Measurements from ENCODE around the gene ENOX1.

DNA sequence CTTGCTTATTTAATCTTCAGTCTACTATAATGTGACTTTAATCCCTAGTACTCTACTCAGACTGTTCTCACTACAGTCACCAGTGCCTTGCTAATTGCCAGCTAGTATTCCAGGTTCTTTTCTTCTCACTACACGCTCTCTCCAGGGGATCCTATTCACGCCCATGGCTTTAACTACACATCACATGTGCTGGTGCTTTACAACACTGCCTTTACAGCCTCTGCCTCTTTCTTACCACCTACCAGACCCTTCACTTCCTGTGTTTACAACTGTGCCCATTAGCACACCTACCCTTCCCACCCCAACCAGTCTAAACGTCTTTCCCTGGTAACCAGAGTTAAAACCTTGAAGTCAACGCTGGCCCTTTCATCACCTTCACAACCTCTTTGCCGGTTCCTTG lies 513.9 kb downstream of the ENOX1 start:
- no peak for TF ChIP-seq RARB (CRISPR knock-in tag; IDR thresholded peaks at IDR 0.05)
- TF ChIP-seq, protein P1, sequence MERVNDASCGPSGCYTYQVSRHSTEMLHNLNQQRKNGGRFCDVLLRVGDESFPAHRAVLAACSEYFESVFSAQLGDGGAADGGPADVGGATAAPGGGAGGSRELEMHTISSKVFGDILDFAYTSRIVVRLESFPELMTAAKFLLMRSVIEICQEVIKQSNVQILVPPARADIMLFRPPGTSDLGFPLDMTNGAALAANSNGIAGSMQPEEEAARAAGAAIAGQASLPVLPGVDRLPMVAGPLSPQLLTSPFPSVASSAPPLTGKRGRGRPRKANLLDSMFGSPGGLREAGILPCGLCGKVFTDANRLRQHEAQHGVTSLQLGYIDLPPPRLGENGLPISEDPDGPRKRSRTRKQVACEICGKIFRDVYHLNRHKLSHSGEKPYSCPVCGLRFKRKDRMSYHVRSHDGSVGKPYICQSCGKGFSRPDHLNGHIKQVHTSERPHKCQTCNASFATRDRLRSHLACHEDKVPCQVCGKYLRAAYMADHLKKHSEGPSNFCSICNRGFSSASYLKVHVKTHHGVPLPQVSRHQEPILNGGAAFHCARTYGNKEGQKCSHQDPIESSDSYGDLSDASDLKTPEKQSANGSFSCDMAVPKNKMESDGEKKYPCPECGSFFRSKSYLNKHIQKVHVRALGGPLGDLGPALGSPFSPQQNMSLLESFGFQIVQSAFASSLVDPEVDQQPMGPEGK (CRISPR knock-in tag; IDR thresholded peaks at IDR 0.05; ENCODE audit: borderline replicate concordance), result no peak
- TF ChIP-seq PPARA (CRISPR knock-in tag; IDR thresholded peaks at IDR 0.05; ENCODE audit: borderline replicate concordance), result no peak
- no peak for TF ChIP-seq CSDC2 (CRISPR knock-in tag; IDR thresholded peaks at IDR 0.05)
- no peak for TF ChIP-seq ARNTL (CRISPR knock-in tag; IDR thresholded peaks at IDR 0.05; ENCODE audit: borderline replicate concordance, low read depth)
- no peak for TF ChIP-seq ISL1 (CRISPR knock-in tag; IDR thresholded peaks at IDR 0.05)
- no peak for TF ChIP-seq ZNF70 (CRISPR knock-in tag; IDR thresholded peaks at IDR 0.05)
- TF ChIP-seq, protein P2, sequence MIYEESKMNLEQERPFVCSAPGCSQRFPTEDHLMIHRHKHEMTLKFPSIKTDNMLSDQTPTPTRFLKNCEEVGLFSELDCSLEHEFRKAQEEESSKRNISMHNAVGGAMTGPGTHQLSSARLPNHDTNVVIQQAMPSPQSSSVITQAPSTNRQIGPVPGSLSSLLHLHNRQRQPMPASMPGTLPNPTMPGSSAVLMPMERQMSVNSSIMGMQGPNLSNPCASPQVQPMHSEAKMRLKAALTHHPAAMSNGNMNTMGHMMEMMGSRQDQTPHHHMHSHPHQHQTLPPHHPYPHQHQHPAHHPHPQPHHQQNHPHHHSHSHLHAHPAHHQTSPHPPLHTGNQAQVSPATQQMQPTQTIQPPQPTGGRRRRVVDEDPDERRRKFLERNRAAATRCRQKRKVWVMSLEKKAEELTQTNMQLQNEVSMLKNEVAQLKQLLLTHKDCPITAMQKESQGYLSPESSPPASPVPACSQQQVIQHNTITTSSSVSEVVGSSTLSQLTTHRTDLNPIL (CRISPR knock-in tag; IDR thresholded peaks at IDR 0.05; ENCODE audit: low read depth), result no peak
- no peak for TF ChIP-seq ESRRG (CRISPR knock-in tag; IDR thresholded peaks at IDR 0.05)
- no peak for TF ChIP-seq BACH2 (CRISPR knock-in tag; IDR thresholded peaks at IDR 0.05; ENCODE audit: borderline replicate concordance)
- TF ChIP-seq ZNF565 (CRISPR knock-in tag; conservative IDR thresholded peaks at IDR 0.05; ENCODE audit: low read depth), result no peak
- no peak for TF ChIP-seq ZFP3 (CRISPR knock-in tag; IDR thresholded peaks at IDR 0.05)
- no peak for TF ChIP-seq GLIS3 (CRISPR knock-in tag; IDR thresholded peaks at IDR 0.05)
